Endometrial microvascular endothelial cells (primary cell): Measurements from ENCODE around the gene ZNF814. TPM values are rescaled to one million over a fixed set of nuclear protein-coding genes. Genes with fewer than 3 reads are reported as not detected.
"Not testable (repeated sequence)": the region's sequence is repeated elsewhere in the genome, so short reads cannot be mapped to it uniquely, and the experiment has no call there.

Source experiments
- in situ Hi-C: cut with HindIII; loops from 2 replicates; pipeline ENCODE4 v1.10.0; 2017; ENCODE audit warnings: low sequenced_read_pairs, low pct_unique_long_range_greater_than_20kb; ENCODE audit errors: inconsistent ontology term
- total RNA-seq: library from RNA; depleted of rRNA; stranded (reverse); fragments of >200 nt; gene quantifications from one replicate; pipeline ENCODE4 v1.2.3, GENCODE V29; 2015; ENCODE audit errors: inconsistent ontology term

ZNF814 gene
- total RNA-seq: 1.7 TPM

GRCh38 chr19:57888560-57889231 is at the start of gene ZNF814:
Gene ZNF814, minus strand, starts transcription at chr19:57889037. Its CDS starts 235 bp downstream, at chr19:57888802.
- in situ Hi-C loops: no loop called here

- in situ Hi-C loops: no loop called here
Observed at GRCh38 chr19:57935731-57936130, 46.9 kb upstream of the ZNF814 start.

DNA sequence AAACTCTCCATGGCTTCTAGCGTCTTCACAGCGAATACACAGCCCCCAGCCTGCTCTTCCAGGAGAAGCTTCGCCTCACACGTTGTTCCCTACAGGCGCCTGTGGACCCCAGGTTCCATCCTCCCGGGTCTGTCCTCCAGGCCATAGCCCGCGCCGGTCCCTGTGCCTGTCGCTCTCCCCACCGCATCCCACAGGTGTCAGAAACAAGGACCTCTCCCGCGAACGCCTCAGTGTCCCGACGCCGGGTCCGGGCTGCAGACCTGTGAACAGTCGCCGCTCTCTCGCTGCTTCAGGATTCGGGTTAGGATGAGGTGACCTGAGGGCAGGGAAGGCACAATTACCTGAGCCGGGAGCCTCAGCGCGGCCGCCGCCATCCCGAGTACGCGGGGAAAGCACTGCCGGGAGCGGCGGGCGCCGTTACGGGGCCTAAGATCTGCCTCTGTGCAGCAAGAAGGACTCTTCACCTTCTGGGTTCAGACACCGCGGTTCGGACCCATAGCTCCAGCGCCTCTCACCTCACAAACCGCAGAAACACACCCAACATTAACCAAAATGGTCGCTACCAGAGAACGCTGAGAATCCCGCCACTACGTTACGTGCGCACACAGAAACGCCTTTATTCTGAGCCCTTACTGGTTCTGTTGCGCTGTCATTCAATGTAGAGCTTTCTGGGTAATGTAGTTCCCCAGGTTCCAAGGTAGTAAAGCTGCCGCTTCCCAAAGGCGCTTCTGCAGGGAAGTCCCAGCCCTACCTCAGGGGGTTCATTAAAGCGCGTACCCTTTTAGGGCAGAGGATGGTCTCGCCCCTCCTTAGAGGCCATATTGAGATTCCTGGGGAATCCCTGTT is 46.2 kb upstream of the ZNF814 start, which contains the start of gene ZNF418:
TSS of gene ZNF418 (minus strand) at position 583 of the 846 bp plus-strand sequence. CDS start 1,580 bp downstream, outside the sequence.
- in situ Hi-C loops: no loop called here

DNA sequence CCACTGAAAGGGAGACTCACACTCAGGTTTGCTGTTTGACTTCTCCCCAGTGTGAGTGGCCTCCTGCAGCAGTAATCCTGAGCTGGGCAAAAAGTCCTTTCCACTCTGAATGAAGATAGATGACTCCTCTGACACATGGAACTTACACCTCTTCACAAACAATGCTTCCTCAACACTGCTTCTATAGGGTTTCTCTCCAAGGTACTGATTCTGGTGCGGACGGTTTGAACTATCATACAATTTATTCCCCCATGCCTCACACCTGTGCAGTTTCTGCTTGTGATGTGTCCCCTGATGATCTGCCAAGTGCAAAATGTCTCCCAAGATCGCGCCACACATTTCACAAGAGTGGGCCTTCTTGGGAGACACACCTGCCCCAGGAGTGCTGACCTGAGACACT is 38.8 kb upstream of the ZNF814 start:
- in situ Hi-C loops: no loop called here

DNA sequence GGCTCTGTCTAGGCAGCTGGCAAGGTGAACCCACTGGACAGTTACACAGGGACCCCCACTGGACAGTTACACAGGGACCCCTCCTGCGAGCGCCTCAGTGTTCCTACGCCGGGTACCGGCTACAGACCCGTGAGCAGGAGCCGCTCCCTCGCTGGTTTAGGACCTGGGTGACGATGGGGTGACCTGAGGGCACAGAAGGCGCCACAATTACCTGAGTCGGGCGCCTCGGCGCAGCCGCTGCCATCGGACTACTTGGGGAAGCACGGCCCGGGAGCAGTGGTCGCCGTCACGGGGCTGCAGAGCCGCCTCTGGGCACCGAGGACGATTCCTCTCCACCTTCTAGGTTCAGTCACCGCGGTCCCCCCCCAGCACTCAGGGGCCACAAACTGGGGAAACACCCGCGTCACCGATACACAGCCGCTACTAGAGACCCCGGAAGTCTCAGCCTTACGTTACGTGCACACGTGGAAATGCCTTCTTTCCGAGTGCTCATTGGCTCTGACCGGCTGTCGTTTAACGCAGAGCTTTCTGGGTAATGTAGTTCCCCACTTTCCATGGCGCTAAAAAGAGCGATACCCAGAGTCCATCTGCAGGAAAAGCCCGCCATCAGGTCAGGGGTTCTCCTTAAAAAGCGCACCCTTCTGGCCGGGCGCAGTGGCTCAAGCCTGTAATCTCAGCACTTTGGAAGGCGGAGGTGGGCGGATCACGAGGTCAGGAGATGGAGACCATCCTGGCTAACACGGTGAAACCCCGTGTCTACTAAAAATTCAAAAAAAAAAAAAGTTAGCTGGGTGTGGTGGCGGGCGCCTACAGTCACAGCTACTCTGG is 27.5 kb upstream of the ZNF814 start, which contains the start of gene ZNF417:
TSS of gene ZNF417 (minus strand) at position 425 of the 828 bp plus-strand sequence. CDS start at position 244, 181 bp downstream.
- in situ Hi-C loops: not testable (repeated sequence)

DNA sequence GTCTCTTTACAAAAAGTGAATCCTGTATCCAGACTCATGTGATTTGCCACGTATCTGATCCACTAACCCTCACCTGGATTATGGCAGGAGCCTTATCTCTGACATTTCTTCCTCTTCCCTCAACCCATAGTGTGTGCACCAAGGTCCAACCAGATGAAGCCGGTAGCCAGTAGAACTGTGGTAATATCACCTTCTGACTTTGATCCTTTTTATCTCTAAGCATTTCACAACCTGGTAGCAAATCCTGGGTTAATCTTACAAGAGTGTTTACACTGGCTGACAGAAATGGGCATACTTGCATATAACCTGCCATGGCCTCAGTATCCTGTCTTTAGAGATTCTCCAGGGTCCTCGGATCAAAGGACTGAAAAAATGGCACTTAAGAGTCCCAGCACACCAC is 25.7 kb upstream of the ZNF814 start:
- in situ Hi-C loops: no loop called here

DNA sequence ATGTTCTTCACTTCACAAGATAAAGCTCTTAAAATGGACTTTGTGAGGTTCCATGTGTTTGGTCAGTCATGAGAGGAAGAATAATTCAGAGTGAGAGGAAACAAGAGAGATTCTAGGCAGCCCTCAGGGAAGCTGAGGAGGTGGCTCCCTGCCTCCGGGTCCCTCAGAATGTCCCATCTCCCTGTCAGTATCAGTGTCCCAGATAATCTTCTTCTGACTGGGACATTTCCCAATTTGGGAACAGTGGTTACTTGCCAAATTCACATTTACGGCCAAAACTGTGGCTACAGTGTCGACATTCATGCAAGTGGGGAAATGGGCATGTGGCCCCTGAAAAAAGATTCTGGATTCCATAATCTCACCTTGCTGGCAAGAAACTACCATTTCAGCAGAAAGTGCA is 18.6 kb upstream of the ZNF814 start:
- in situ Hi-C loops: no loop called here

GRCh38 chr19:57905258-57905657 is 16.4 kb upstream of the ZNF814 start:
- in situ Hi-C loops: no loop called here

DNA sequence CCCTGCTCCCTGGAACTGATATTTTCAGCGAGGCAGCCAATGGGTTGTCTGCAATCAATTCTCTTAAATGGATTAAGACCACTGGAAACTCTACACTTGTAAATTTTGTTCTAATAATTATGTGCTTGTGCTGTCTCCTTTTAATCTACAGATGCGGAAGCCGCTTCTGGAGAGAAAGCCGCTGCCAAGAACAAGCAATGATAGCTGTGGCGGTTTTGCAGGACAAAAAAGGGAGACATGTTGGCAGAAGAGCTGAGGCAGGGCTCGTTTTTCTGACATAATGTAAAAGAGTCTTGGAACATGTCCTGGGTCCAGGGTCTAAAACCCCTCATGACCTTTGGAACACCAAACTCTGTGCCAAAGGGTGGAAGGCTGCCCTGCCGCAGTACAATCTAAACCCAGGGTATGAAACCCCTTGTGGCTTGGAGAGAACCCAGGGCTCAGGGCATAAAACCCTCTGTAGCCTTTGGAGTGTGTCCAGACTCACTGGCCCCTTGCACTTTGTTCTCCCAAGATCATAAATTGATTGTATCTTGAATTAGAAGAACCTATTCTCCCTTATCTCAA is 14.9 kb upstream of the ZNF814 start:
- in situ Hi-C loops: no loop called here

DNA sequence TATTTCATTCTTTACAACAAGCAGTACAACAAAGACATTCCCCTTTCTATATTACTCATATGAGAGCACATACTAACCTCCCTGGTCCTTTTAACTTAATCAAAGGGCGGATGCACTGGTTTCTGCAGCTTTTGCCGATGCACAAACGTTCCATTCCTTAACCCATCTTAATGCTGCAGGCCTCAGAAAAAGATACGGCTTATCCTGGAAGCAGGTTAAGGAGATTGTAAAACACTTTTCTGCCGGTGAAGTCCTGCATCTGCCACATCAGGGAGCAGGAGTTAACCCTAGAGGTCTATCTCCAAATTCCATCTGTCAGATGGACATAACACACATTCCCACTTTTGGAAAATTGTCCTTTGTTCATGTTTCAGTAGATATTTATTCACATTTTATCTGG is 11.5 kb upstream of the ZNF814 start:
- in situ Hi-C loops: no loop called here

- in situ Hi-C loops: not testable (repeated sequence)
Observed at GRCh38 chr19:57890706-57891105, 1.9 kb upstream of the ZNF814 start.

DNA sequence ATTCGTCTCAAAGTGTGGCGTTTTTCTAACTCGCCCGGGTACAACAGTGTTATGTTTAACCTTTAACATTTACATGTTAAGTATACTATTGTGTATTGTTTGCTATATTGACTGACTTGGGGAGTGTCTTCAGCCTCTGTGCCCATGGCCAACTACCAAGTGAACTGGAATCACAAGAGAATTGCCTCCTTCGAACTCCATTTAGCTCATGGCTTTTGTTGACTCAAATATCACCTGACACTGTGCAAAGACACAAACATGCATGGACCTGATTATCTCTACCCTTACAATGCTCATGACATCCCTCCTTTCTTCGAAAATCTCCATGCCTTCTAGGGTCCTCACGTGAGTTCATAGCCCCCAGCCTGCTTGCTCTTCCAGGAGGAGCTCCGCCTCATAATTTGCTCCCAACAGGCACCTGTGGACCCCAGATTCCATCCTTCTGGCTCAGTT is 704 bp downstream of the ZNF814 start:
- in situ Hi-C loops: no loop called here

- in situ Hi-C loops: no loop called here
Observed at GRCh38 chr19:57887195-57887941, 1.5 kb downstream of the ZNF814 start.

GRCh38 chr19:57886046-57886445 is 2.8 kb downstream of the ZNF814 start:
- in situ Hi-C loops: no loop called here

GRCh38 chr19:57873883-57874799 is 14.7 kb downstream of the ZNF814 start:
- in situ Hi-C loops: not testable (repeated sequence)

GRCh38 chr19:57872450-57872849 is 16.4 kb downstream of the ZNF814 start:
- in situ Hi-C loops: no loop called here

DNA sequence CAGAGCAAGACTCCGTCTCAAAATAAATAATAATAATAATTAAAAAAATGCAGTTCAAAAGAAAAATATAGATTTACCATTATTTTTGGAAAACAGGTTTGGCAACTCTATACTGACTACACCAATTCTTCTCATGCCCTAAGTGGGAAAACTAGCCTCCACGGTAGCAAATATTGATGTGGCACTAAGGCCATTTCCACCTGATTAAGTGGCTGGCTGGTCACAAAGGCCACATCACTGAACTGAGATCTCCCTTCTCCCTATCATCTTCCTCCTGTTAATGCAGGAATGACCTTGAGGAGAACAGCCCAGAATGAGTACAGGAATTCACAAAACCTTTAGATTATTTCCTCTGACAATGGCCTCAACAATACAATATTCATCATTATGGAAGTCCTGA is 18.6 kb downstream of the ZNF814 start:
- in situ Hi-C loops: no loop called here
